SJSA1 (cell line): ENCODE measurements around the gene IFI27. TPM values are rescaled to one million over a fixed set of nuclear protein-coding genes. Genes with fewer than 3 reads are reported as not detected.

Experiments used
- DNase-seq, 2 experiments: peaks; one replicate each; pipeline ENCODE4 v3.0.0-alpha.2; 2015 to 2020; ENCODE audit warnings: low spot score in 2 of 2, low read depth in 1 of 2
- H3K27ac ChIP-seq: fragments of 250-450 bp; sonication (Bioruptor Pico); 2 replicates; pipeline ENCODE4 v1.5.1; 2020; ENCODE audit warnings: mild to moderate bottlenecking, moderate library complexity
- H3K27me3 ChIP-seq: fragments of 250-450 bp; sonication (Bioruptor Pico); replicated peaks from 2 replicates; pipeline ENCODE4 v1.5.1; 2020; ENCODE audit warnings: mild to moderate bottlenecking, moderate library complexity
- H3K36me3 ChIP-seq: fragments of 250-450 bp; sonication (Bioruptor Pico); 2 replicates; pipeline ENCODE4 v1.5.1; 2020; ENCODE audit warnings: mild to moderate bottlenecking
- H3K4me1 ChIP-seq: fragments of 250-450 bp; sonication (Bioruptor Pico); replicated peaks from 2 replicates; pipeline ENCODE4 v1.6.1; 2021; ENCODE audit warnings: mild to moderate bottlenecking
- H3K4me3 ChIP-seq: fragments of 250-450 bp; sonication (Bioruptor Pico); 2 replicates; pipeline ENCODE4 v1.5.1; 2020; ENCODE audit warnings: mild to moderate bottlenecking
- H3K9me3 ChIP-seq: fragments of 250-450 bp; sonication (Bioruptor Pico); replicated peaks from 2 replicates; pipeline ENCODE4 v1.5.1; 2020; ENCODE audit warnings: mild to moderate bottlenecking
- total RNA-seq: library from RNA; depleted of rRNA; stranded (reverse); fragments of >200 nt; shearing (Covaris generic); gene quantifications from 2 replicates; pipeline ENCODE4 v1.2.3, GENCODE V29; 2014

IFI27 gene
- total RNA-seq, 1 experiment from 2014 or later, result 267 TPM

DNA sequence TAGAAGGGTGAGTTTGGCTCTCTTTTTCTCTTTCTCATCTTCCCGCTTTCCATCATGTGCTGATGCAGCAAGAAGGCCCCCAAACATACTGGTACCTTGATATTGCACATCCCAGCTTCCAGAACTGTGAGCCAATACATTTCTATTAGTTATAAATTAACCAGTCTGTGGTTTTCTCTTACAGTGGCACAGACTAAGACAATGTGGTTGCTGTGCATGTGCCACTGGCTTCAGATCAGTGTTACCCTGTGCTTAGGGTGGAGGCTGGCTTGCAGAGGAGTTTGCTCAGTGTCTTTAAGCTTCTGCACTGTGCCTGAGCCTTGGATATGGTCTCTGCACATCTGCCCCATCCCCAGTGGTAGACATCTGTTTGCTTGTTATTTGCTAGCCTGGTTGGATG lies 13.3 kb downstream of the IFI27 start:
- Histone ChIP-seq H3K4me1 (peaks cover 13% of the 10 kb centered on the region), H3K4me3 (no peak overlapping the region), H3K27me3 (no peaks in the 10 kb centered on the region), H3K27ac (no peak overlapping the region), H3K9me3 (no peaks in the 10 kb centered on the region), H3K36me3 (peaks cover 3% of the 10 kb centered on the region)
- no peak for DNase-seq

- peak in 1 of 2 experiments; percentile 16 for DNase-seq
- Histone ChIP-seq H3K4me1 (peaks cover 13% of the 10 kb centered on the region), H3K36me3 (peaks cover 3% of the 10 kb centered on the region), H3K9me3 (no peaks in the 10 kb centered on the region), H3K27me3 (no peaks in the 10 kb centered on the region), H3K27ac (no peak overlapping the region), H3K4me3 (no peak overlapping the region)
These were observed 14.2 kb downstream of the IFI27 start for GRCh38 chr14:94124582-94125377.

- Histone ChIP-seq H3K27me3 (no peaks in the 10 kb centered on the region), H3K36me3 (peaks cover 3% of the 10 kb centered on the region), H3K4me3 (no peak overlapping the region), H3K4me1 (peaks cover 8% of the 10 kb centered on the region), H3K27ac (no peak overlapping the region), H3K9me3 (no peaks in the 10 kb centered on the region)
- DNase-seq, result peak in 1 of 2 experiments; percentile 16
These were observed 15.3 kb downstream of the IFI27 start for GRCh38 chr14:94125659-94126418.

- no peak for DNase-seq
- Histone ChIP-seq H3K9me3 (no peaks in the 10 kb centered on the region), H3K4me1 (peaks cover 3% of the 10 kb centered on the region), H3K36me3 (peaks cover 3% of the 10 kb centered on the region), H3K4me3 (no peak overlapping the region), H3K27ac (no peak overlapping the region), H3K27me3 (no peaks in the 10 kb centered on the region)
These were observed 15.8 kb downstream of the IFI27 start for GRCh38 chr14:94126419-94126677.

DNA sequence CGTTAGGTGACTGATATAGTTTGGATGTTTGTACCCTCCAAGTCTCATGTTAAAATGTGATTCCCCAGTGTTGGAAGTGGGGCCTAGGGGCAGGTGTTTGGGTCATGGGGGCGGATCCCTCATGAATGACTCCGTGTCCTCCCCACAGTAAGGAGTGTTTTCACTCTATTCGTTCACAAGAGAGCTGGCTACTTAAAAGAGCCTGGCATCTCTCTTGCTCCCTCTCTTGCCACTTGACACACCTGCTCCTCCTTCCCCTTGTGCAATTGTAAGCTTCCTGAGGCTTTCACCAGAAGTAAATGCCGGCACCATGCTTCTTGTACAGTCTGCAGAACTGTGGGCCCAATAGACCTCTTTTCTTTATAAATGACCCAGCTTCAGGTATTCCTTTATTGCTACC lies 16.3 kb downstream of the IFI27 start:
- Histone ChIP-seq H3K27me3 (no peaks in the 10 kb centered on the region), H3K9me3 (no peaks in the 10 kb centered on the region), H3K27ac (no peak overlapping the region), H3K36me3 (peaks cover 3% of the 10 kb centered on the region), H3K4me1 (no peaks in the 10 kb centered on the region), H3K4me3 (no peak overlapping the region)
- DNase-seq, result no peak

GRCh38 chr14:94127330-94127729 lies 16.8 kb downstream of the IFI27 start:
- Histone ChIP-seq H3K4me1 (no peaks in the 10 kb centered on the region), H3K27me3 (no peaks in the 10 kb centered on the region), H3K27ac (no peak overlapping the region), H3K4me3 (no peak overlapping the region), H3K9me3 (no peaks in the 10 kb centered on the region), H3K36me3 (peaks cover 3% of the 10 kb centered on the region)
- DNase-seq, result peak in 1 of 2 experiments; percentile 24

- Histone ChIP-seq H3K4me3 (peak overlapping the region; percentile 51; the same call in 1 of the 2 replicates), H3K27me3 (no peaks in the 10 kb centered on the region), H3K27ac (no peak overlapping the region), H3K9me3 (no peaks in the 10 kb centered on the region), H3K36me3 (peaks cover 3% of the 10 kb centered on the region), H3K4me1 (no peaks in the 10 kb centered on the region)
- DNase-seq, result no peak
These were observed 17.8 kb downstream of the IFI27 start for GRCh38 chr14:94128216-94128839.

- Histone ChIP-seq H3K9me3 (no peaks in the 10 kb centered on the region), H3K36me3 (peaks cover 3% of the 10 kb centered on the region), H3K27ac (peak within 1 kb of the TSS; percentile 53), H3K27me3 (no peaks in the 10 kb centered on the region), H3K4me1 (no peaks in the 10 kb centered on the region), H3K4me3 (peak within 1 kb of the TSS; percentile 51)
- peak; percentile 75 to 76 for DNase-seq
These were observed 18.7 kb downstream of the IFI27 start, which contains the start of gene IFI27L2 for GRCh38 chr14:94129111-94129757. Gene IFI27L2 (minus strand): TSS chr14:94129604. CDS start chr14:94129564, 40 bp downstream.

DNA sequence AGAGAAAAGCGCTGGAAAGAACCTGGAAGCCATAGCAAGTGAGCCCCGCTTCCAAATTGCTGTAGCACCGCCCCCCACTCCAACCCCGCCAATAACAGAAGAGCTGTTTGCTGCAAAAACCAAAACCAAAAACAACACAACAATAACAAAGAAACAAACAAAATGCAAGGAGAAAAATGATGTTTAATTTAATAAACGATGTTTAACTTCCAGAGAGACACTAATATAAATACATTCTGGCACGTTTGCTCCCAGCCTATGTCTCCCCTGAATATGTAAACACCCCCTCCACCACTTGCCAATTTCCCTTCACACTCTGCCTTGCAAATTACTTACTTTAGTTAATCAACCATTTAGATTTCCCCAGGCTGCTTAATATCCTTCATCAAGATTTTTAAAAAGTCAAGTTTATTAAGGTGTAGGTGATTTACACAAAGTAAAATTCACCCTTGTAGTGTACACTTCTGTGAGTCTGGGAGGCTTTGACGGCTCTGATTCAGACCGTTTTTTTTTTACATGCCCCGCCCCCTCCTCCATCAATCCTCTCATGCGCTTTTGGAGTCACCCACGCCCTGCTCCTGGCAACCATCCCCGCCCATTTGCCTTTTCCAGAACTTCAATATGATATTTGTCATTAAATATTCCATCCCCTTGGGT lies 19.4 kb downstream of the IFI27 start:
- no peaks in the 10 kb centered on the region for H3K4me1 ChIP-seq
- no peaks in the 10 kb centered on the region for H3K27me3 ChIP-seq
- H3K27ac ChIP-seq, result no peak overlapping the region; the same call in 1 of the 2 replicates
- H3K4me3 ChIP-seq, result peak overlapping the region; percentile 51
- DNase-seq, result peak in 1 of 2 experiments; percentile 41
- no peaks in the 10 kb centered on the region for H3K9me3 ChIP-seq
- H3K36me3 ChIP-seq, result peaks cover 3% of the 10 kb centered on the region

DNA sequence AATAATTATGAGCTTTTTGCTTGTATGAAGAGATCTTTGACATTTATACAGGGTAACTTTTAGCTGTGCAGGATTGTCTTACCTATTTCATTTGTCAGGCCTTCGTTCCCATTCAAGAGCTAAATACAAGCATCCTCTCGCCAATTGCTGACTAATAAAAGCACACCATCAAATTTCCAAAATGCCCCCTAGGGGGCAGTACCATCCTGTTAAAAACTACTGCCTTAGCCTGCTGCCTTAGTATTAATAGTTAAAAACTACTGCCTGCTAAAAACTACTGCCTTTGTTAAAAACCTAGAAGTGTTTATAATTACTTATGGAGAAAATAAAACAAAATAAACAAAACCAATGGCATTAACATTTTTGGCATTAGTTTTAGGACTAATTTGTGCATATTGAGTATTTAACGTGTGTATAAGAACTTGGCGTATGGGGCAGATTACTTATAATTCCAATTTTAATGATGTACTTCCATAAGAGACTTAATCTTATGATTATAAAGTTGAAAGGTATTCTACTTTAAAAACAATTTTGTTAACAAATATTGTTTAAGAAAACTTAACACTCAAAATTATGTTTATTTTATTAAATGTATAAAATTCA lies 21.9 kb downstream of the IFI27 start:
- DNase-seq, result peak in 1 of 2 experiments; percentile 52
- no peaks in the 10 kb centered on the region for H3K4me1 ChIP-seq
- no peaks in the 10 kb centered on the region for H3K27me3 ChIP-seq
- H3K9me3 ChIP-seq, result no peaks in the 10 kb centered on the region
- no peak overlapping the region for H3K27ac ChIP-seq
- no peak overlapping the region for H3K4me3 ChIP-seq
- peaks cover 3% of the 10 kb centered on the region for H3K36me3 ChIP-seq

GRCh38 chr14:94135476-94135875 lies 24.9 kb downstream of the IFI27 start:
- H3K4me3 ChIP-seq, result no peak overlapping the region
- no peak overlapping the region for H3K27ac ChIP-seq
- no peaks in the 10 kb centered on the region for H3K9me3 ChIP-seq
- H3K27me3 ChIP-seq, result no peaks in the 10 kb centered on the region
- H3K36me3 ChIP-seq, result no peaks in the 10 kb centered on the region
- H3K4me1 ChIP-seq, result no peaks in the 10 kb centered on the region
- DNase-seq, result no peak

DNA sequence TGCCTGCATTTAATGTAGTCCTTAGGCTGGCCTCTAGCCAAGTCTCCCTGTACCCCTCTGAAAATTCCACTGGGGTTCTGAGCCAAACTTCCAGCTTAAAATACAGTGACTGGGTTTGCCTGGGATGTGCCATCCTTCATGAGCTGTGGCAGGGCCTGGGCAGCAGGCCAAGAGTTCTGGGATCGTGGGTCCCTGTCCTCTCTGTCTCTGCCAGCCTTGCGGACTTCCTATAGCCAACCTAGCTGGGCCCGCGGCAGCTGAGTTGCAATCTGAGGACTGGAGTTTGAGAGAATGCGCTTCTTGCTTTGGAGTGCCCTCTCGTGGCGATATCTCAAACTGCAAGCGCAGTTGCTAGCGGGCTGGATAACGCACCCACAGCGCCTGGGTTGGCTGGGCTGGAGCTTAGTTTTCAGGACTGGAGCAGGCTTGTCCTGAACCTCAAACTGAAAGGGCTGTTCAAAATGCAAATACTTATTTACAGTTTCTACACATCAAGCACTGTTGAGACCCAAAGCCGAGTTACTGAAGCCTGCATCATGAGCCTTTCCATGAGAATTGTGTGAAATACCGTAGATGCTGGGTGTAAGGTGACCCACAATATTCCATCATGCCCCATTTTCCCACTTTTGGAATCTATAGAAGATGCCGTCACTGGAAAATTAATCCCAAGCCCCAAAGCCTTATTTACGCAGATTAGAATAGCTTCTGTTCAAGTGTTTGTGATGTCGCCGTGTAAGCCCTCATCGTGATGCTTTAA lies 26.2 kb downstream of the IFI27 start:
- no peak overlapping the region for H3K27ac ChIP-seq
- no peak overlapping the region for H3K4me3 ChIP-seq
- H3K9me3 ChIP-seq, result no peaks in the 10 kb centered on the region
- peak; percentile 55 to 80 for DNase-seq
- no peaks in the 10 kb centered on the region for H3K27me3 ChIP-seq
- H3K36me3 ChIP-seq, result no peaks in the 10 kb centered on the region
- no peaks in the 10 kb centered on the region for H3K4me1 ChIP-seq
